Progenitor cell of endocrine pancreas (in vitro differentiated cells): ENCODE results near the gene PIGB. TPM values are rescaled to one million over a fixed set of nuclear protein-coding genes. Genes with fewer than 3 reads are reported as not detected.
"Not testable (repeated sequence)": the region's sequence is repeated elsewhere in the genome, so short reads cannot be mapped to it uniquely, and the experiment has no call there.

Source experiments
- DNase-seq: peaks from one replicate; pipeline ENCODE4 v3.0.0; 2021; ENCODE audit warnings: low spot score; ENCODE audit not compliant: unreplicated experiment
- H3K27ac Mint-ChIP-seq: 2 replicates; pipeline ENCODE4 v1.8.0; 2021; ENCODE audit warnings: mild to moderate bottlenecking, moderate library complexity, mixed read lengths
- H3K27me3 Mint-ChIP-seq: 2 replicates; pipeline ENCODE4 v1.8.0; 2021; ENCODE audit warnings: mixed read lengths
- H3K36me3 Mint-ChIP-seq: 2 replicates; pipeline ENCODE4 v1.8.0; 2022; ENCODE audit warnings: mixed read lengths; ENCODE audit not compliant: insufficient read depth
- H3K4me1 Mint-ChIP-seq: 2 replicates; pipeline ENCODE4 v1.8.0; 2021; ENCODE audit warnings: low read depth, mixed read lengths
- H3K4me3 Mint-ChIP-seq: 2 replicates; pipeline ENCODE4 v1.8.0; 2021; ENCODE audit warnings: low read depth, mild to moderate bottlenecking, moderate library complexity, mixed read lengths
- H3K9me3 Mint-ChIP-seq: 2 replicates; pipeline ENCODE4 v1.8.0; 2021; ENCODE audit warnings: low read depth, mixed read lengths
- total RNA-seq: library from RNA; stranded (reverse); gene quantifications from 2 replicates; pipeline ENCODE4 v1.2.1, GENCODE V29; 2021
- TF ChIP-seq, protein P1 (sequence below): fragments of 200-600 bp; sonication (generic); IDR thresholded peaks from one replicate; pipeline ENCODE4 v1.5.0; 2021; ENCODE audit warnings: antibody characterized with exemption, mild to moderate bottlenecking; ENCODE audit not compliant: unreplicated experiment

PIGB gene
- total RNA-seq, 1 donor from 2014 or later: 17.6 TPM

DNA sequence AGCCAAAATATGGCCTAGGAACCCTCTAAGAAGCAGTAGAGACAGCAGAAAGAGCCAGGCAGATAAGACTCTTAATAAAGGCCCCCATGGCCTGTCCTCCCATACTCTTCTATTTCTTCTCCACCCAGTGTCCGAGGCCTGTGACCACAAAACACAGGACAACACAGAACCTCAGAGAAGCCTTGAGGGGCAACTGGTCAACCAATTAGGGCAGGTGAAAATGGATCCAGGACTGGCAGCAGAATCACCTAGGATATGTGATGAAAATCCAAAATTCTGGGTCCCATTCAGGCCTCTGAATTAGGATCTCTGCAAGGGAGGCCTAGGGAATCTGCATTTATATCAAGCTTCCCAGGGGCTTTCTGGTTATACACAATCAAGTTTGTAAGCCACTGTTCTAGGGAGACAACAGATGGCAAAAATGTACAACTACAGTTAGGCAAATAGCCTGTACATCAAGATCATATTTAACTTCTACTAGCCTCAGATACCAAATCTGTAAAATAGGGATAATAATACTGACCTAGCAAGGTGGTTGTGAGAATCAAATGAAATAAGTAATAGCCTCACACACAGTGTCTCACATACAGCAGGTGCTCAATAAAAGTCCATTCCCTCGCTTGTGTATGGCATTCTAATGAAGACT is 39.8 kb upstream of the PIGB start:
- Mint-ChIP-seq H3K27ac (no peak overlapping the region), H3K9me3 (no peaks in the 10 kb centered on the region), H3K36me3 (no peaks in the 10 kb centered on the region), H3K27me3 (no peaks in the 10 kb centered on the region), H3K4me3 (no peak overlapping the region), H3K4me1 (peaks cover 2% of the 10 kb centered on the region)
- no peak for DNase-seq
- TF ChIP-seq, protein P1, sequence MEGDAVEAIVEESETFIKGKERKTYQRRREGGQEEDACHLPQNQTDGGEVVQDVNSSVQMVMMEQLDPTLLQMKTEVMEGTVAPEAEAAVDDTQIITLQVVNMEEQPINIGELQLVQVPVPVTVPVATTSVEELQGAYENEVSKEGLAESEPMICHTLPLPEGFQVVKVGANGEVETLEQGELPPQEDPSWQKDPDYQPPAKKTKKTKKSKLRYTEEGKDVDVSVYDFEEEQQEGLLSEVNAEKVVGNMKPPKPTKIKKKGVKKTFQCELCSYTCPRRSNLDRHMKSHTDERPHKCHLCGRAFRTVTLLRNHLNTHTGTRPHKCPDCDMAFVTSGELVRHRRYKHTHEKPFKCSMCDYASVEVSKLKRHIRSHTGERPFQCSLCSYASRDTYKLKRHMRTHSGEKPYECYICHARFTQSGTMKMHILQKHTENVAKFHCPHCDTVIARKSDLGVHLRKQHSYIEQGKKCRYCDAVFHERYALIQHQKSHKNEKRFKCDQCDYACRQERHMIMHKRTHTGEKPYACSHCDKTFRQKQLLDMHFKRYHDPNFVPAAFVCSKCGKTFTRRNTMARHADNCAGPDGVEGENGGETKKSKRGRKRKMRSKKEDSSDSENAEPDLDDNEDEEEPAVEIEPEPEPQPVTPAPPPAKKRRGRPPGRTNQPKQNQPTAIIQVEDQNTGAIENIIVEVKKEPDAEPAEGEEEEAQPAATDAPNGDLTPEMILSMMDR: no peak

DNA sequence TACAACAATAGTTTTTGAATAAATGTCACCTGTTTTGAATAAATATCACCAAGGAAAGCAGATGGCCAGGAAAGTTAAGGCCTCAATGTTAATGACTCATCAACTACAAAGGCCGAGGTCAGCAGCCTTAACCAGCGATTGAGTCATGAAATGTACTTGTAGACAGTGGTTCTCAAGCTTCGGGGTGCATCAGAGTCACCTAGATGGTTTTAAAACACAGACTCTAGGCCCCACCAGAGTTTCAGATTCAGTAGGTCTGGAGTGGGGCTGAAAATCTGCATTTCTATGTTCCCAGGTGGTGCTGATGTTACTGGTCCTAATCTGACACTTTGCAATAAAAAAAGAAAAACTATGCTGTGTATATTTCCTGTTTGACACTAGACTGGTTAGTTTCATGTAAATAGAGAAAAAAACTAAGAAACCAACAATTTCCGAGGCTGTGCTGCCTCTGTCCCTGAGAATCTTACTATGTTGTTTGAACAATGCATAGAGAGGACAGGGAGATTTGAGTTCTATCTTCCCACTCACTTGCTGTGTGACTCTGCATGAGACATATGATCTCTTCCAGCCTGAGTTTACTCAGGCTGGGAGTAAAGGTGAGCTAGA is 39.2 kb upstream of the PIGB start:
- Mint-ChIP-seq H3K27ac (no peak overlapping the region), H3K4me3 (no peak overlapping the region), H3K27me3 (no peaks in the 10 kb centered on the region), H3K36me3 (no peaks in the 10 kb centered on the region), H3K4me1 (peaks cover 2% of the 10 kb centered on the region), H3K9me3 (no peaks in the 10 kb centered on the region)
- TF ChIP-seq, protein P1: no peak
- no peak for DNase-seq

DNA sequence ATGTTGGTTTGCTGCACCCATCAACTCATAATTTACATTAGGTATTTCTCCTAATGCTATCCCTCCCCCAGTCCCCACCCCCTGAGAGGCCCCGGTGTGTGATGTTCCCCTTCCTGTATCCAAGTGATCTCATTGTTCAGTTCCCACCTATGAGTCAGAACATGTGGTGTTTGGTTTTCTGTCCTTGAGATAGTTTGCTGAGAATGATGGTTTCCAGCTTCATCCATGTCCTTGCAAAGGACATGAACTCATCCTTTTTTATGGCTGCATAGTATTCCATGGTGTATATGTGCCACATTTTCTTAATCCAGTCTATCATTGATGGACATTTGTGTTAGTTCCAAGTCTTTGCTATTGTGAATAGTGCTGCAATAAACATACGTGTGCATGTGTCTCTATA is 38.4 kb upstream of the PIGB start:
- not testable (repeated sequence) for H3K36me3 Mint-ChIP-seq, H3K4me1 Mint-ChIP-seq

DNA sequence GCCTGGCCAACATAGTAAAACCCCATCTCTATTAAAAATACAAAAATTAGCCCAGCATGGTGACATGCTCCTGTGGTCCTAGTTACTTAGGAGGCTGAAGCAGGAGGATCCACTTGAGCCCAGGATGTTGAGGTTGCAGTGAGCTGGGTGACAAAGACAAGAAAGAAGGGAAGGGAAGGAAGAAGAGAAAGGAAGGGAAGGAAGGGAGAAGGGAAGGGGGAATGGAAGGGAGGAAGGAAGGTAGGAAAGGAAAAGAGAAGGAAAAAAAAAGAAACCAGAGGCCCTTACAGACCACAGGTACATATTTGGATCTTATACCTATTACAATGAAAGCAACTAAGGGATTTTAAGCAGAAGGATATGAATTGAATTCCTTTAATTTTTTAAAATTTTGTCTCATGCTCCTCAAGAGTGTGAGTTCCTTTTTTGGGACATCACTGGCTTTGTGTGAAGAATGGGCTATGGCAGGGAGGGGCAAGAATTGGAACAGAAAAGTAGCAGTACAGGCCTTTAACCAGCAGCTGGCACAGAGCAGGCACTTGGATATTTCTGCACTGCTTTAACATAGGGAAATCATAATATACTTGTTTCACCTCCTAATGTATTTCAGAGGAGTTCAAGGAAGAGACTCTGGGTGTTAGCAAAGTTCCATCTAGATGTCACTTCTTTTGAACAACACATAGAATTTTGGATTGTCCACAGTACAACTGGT is 37.3 kb upstream of the PIGB start:
- Mint-ChIP-seq H3K9me3 (no peaks in the 10 kb centered on the region), H3K4me1 (peaks cover 2% of the 10 kb centered on the region), H3K27me3 (no peaks in the 10 kb centered on the region), H3K4me3 (no peak overlapping the region), H3K27ac (no peak overlapping the region), H3K36me3 (no peaks in the 10 kb centered on the region)
- no peak for DNase-seq
- TF ChIP-seq, protein P1: no peak

More for the DNA sequence above, 38.4 kb upstream of the PIGB start:
- not testable (repeated sequence) for H3K27me3 Mint-ChIP-seq, DNase-seq, H3K27ac Mint-ChIP-seq, H3K4me3 Mint-ChIP-seq, H3K9me3 Mint-ChIP-seq

DNA sequence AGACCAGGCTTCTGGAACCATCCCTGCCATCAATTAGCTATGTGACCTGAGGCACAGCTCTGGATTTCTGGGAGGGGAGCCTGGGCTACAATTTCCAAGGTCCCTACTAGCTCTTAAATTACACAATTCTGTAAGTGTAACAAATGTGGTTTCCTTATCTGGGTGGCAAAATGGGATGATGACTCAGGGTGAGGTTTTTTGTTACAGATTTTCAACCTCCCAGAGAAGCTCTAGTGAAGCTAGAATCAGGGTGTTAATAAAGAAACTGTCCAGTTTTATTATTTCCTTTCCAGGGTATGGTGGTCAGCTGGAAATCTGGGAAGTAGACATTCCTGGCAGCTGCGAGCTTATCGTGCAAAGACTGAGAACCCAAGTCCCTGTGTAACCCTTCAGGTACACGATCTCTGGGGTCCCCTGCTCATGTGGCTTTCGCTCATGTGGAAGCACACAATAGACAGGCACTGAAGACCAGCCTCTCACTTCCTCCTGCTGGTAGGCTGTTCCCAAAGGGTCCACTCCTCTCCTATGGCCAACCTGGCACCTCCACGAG is 36.7 kb upstream of the PIGB start:
- H3K4me1 Mint-ChIP-seq: peaks cover 2% of the 10 kb centered on the region
- DNase-seq: no peak
- no peak overlapping the region for H3K27ac Mint-ChIP-seq
- H3K27me3 Mint-ChIP-seq: no peaks in the 10 kb centered on the region
- H3K4me3 Mint-ChIP-seq: no peak overlapping the region
- no peaks in the 10 kb centered on the region for H3K9me3 Mint-ChIP-seq
- TF ChIP-seq, protein P1: no peak
- H3K36me3 Mint-ChIP-seq: no peaks in the 10 kb centered on the region
